HG02973 (cell line): Measurements from ENCODE around the gene FRK.
"Not testable (repeated sequence)": the region's sequence is repeated elsewhere in the genome, so short reads cannot be mapped to it uniquely, and the experiment has no call there.

Source experiments
- ATAC-seq: cut with Tn5 transposase; IDR thresholded peaks from one replicate; pipeline ENCODE4 v1.9.1; 2021; ENCODE audit warnings: moderate library complexity; ENCODE audit not compliant: unreplicated experiment

The FRK gene

DNA sequence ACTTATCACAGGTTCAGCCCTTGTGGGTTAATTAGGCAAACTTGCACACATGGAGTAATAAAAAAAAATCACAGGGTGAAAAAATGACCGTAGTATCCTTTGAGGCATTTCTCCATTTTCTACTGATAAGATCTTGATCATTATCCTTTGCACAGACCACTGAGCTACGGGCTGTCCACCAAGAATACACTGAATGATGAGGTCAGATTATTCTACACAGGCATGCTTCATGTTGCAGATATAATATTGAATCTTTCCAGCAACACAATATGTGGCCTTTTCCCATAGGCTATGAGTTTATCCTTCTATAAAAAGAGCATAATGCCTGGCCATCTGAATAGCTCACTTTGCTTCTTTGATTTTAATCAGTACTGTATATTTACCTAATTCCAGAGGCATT, 168.9 kb downstream of the FRK start:
- ATAC-seq = no peak

DNA sequence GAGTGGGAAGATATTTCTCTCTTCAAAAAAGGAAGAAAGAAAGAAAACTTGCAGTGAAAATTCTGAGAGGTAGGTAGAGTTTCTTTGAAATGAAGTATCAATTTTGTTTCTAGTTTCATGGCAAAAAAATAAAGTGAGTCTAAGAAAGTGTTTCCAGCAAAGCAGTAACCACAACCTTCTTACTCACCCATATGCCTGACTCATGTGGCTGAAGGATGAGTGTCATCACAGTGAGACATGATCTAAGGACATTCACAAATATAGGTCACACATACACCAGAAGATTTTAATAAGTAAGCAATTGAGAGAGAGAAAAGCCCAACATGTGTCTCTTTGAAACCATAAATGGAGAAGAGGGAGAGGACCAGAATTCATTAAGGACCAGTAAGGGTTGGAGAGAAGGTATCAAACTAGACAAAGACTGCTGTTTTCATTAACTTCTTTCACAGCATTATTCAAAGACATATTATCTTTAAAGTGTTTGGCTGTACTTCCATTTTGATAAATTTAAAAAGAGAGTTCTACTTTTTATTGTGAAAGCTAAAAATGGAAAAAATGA, 169.5 kb downstream of the FRK start:
- ATAC-seq = peak; percentile 100

DNA sequence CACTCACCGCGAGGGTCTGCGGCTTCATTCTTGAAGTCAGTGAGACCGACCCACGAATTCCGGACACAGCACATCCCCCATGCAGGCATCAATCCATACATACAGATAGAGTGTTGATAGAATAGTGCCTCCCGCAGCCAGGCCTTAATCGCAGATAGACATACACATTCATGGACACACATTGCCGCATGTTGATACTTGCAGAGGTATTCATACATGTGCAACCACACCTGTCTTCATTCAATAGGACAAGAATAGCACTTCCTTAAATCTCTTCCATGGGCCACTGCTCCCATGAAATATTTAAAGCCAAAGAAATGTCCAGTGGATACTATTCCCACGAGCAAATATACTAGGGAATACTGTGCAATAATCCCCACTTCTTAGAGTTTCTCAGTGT, 170.5 kb downstream of the FRK start:
- ATAC-seq = no peak

DNA sequence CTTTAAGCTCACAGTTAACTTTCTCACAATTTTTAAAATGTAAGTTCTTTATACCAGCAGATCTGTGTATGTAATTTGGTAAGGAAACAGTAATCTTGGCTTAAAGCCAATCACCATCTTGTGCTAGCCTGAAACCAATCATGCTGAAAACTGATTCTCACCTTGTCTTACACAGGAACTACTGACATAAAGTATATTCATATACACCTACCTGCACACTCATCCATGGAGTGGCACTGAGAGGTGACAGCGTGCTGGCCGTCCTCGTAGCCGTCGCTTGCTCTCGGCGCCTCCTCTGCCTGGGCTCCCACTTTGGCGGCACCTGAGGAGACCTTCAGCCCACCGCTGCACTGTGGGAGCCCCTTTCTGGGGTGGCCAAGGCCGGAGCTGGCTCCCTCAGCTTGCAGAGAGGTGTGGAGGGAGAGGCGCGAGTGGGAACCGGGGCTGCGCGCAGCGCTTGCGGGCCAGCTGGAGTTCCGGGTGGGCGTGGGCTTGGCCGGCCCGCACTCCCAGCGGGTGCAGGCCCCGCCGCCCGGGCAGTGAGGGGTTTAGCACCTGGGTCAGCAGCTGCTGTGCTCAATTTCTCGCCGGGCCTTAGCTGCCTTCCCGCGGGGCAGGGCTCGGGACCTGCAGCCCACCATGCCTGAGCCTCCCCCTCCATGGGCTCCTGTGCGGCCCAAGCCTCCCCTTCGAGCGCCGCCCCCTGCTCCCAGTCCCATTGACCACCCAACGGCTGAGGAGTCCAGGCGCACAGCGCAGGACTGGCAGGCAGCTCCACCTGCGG, 171.8 kb downstream of the FRK start:
- not testable (repeated sequence) for ATAC-seq

DNA sequence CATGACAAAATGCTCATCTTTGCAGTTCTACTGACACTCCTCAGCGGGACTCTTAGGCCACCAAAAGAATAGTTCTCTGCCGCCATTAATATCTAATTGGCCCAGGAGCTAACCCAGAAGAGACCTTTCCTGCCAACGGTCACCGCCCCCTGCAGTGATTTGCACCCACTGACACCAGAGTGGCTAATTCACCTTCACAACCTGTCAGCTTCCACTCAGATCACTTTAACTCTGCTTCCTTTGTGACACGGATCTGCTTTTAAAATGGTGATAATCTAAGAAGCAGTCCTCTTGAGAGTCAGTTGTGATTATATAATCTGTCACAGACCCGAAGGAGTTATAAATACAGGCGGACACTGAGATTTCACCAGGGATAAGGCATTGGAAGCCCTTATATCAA, 172.8 kb downstream of the FRK start:
- no peak for ATAC-seq

DNA sequence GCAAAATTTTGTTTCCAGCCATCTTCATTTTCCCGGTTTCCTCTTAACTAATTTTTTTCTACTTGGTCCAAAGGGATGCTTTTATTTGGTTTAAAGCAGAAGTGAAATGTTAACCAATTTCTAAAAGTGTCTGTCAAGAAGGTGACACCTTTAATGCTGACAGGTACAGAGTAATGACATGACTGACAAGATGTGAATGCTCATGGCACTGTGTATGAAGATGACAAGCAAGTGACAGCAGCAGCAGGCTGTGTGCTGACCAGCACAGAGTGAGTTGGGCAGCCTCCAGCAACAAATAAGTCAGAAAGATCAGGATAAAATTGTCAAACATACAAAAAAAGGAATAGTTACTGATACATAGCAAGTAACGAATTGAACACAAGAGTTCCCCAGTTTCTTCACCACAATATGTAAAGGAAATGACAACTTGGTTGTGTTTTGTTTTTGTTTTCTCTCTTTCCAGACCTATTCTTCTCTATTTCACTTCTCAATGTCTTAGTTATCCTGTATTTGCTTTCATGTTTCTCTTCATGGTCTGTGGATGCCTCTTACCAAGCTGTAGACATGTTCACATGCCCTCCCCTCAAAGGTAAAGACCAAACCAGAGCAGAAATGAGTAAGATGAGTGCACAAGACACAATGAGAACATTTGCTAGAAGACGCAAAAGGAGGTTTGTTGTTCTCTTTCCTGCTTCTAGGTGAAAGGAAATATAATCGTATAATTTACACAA, 174.9 kb downstream of the FRK start:
- ATAC-seq = peak; percentile 64

DNA sequence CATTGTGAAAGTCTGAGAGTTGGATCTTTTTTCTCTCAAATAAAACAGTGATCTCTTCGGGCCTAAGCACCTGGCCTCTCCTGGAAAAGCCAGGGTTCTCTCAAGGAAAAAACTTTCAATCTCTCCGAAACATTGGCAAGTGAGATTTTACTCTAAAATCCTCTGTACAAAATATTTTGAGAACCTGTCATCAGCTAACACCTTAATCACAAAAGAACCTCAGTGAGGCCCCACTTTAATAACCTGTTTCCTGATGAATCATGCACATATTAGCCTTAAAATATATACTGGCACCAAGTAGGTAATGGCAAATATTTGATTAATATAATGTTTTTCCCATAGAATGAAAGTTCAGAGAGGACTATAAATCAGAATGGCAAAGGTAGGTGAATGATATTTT, 177.9 kb downstream of the FRK start:
- ATAC-seq = no peak

DNA sequence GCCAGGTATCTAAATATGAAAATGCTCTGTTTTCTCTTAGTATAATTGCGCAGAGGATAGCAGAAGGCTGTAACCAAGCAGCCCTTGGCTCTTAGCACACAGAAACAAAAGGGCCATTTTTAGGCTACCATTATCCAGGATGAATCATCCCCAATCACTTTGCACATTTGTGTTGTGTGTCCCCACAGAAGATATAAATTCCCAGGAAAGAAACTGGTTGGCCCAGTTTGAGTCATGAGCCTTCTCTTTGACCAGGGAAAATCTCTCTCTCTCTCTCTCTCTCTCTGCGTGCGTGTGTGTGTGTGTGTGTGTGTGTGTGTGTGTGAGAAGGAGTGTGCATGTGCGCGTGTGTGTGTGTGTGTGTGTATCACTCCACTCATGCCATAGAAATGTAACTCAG, 178.5 kb downstream of the FRK start:
- no peak for ATAC-seq
